Measurements from ENCODE around the gene DHRS7C. TPM values are rescaled to one million over a fixed set of nuclear protein-coding genes. Genes with fewer than 3 reads are reported as not detected.

Gene DHRS7C
- total RNA-seq, 1 donor from 2014 or later, result not detected

DNA sequence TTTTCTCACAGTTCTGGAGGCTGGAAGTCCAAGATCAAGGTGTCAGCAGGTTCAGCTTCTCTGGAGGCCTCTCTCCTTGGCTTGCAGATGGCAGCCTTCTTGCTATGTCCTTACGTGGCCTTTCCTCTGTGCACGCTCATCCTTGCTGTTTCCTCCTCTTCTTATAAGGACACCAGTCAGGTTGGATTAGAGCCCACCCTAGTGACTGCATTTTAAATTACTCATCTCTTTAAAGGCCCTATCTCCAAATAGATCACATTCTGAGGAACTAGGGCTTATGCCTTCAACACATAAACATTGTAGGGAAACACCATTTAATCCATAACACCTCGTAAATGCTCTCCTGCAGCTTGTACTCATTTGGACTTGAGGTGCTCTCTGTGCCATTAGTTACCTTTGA lies 36.3 kb downstream of the DHRS7C start:
- TF ChIP-seq, protein P1, sequence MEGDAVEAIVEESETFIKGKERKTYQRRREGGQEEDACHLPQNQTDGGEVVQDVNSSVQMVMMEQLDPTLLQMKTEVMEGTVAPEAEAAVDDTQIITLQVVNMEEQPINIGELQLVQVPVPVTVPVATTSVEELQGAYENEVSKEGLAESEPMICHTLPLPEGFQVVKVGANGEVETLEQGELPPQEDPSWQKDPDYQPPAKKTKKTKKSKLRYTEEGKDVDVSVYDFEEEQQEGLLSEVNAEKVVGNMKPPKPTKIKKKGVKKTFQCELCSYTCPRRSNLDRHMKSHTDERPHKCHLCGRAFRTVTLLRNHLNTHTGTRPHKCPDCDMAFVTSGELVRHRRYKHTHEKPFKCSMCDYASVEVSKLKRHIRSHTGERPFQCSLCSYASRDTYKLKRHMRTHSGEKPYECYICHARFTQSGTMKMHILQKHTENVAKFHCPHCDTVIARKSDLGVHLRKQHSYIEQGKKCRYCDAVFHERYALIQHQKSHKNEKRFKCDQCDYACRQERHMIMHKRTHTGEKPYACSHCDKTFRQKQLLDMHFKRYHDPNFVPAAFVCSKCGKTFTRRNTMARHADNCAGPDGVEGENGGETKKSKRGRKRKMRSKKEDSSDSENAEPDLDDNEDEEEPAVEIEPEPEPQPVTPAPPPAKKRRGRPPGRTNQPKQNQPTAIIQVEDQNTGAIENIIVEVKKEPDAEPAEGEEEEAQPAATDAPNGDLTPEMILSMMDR (IDR thresholded peaks at IDR 0.05; ENCODE audit: insufficient read depth, low read length, severe bottlenecking), result no peak
- peaks cover 2% of the 10 kb centered on the region for H3K27me3 ChIP-seq (ENCODE audit: control insufficient read depth, insufficient read depth, low read length)
- DNase-seq (ENCODE audit: low read depth) (no peak), FAIRE-seq (no peak)
- no peak overlapping the region for H3K4me3 ChIP-seq (ENCODE audit: low read depth, low read length)
- no peaks in the 10 kb centered on the region for H3K36me3 ChIP-seq (ENCODE audit: control insufficient read depth, insufficient read depth, low read length)

DNA sequence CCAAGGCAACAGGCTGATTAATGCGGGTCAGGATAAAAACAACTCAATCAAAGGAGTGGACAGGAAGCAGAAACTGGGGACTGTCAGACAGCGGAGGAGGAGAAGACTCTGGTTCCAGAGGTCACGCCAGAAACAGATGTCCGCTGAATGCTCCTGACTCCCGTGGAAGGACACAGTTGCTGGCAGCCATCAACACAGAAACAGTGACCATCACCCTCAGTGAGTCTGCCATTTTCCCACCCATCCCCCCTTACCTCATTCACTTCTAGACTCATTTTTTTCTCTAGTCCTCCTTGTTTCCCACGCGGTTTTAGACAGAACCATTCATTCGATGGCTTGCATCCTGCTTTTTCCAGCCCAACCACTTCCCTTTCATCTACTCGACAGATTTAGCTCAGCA lies 40.9 kb downstream of the DHRS7C start:
- FAIRE-seq (no peak), DNase-seq (ENCODE audit: low read depth) (no peak)
- H3K27me3 ChIP-seq (ENCODE audit: control insufficient read depth, insufficient read depth, low read length), result peaks cover 2% of the 10 kb centered on the region
- no peaks in the 10 kb centered on the region for H3K36me3 ChIP-seq (ENCODE audit: control insufficient read depth, insufficient read depth, low read length)
- TF ChIP-seq, protein P1 (IDR thresholded peaks at IDR 0.05; ENCODE audit: insufficient read depth, low read length, severe bottlenecking), result no peak
- H3K4me3 ChIP-seq (ENCODE audit: low read depth, low read length), result no peak overlapping the region

DNA sequence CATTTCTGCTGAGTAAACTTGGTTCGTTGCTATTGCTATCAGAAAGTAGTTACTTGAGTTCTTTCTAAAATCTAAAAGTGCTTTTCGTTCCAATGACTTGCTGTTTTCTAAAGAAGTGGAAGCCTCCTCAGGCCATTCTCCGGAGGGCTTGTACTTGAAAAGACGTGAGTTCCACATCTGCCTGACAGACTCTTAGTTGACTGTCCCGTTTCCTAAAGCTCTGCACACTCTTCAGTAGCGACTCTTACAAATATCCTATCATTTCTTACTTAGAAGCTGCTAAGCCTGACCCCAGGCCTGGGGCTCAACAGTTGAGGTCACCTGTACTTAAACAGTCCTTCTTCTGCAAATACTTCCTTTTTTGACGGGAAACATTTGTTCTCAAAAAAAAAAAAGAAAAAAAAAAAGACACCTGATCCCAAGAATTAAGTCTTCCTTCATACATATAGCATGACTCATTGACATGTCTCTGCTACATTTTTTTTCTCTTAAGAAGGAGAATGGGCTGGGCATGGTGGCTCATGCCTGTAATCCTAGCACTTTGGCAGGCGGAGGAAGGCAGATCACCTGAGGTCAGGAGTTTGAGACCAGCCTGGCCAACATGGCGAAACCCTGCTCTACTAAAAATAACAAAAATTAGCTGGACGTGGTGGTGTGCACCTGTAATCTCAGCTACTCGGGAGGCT lies 61.5 kb downstream of the DHRS7C start:
- no peaks in the 10 kb centered on the region for H3K27me3 ChIP-seq (ENCODE audit: control insufficient read depth, insufficient read depth, low read length)
- no peak overlapping the region for H3K4me3 ChIP-seq (ENCODE audit: low read depth, low read length)
- TF ChIP-seq, protein P1 (IDR thresholded peaks at IDR 0.05; ENCODE audit: insufficient read depth, low read length, severe bottlenecking), result no peak
- DNase-seq (ENCODE audit: low read depth), result peak; percentile 85
- peaks cover 8% of the 10 kb centered on the region for H3K36me3 ChIP-seq (ENCODE audit: control insufficient read depth, insufficient read depth, low read length)
- FAIRE-seq, result no peak

DNA sequence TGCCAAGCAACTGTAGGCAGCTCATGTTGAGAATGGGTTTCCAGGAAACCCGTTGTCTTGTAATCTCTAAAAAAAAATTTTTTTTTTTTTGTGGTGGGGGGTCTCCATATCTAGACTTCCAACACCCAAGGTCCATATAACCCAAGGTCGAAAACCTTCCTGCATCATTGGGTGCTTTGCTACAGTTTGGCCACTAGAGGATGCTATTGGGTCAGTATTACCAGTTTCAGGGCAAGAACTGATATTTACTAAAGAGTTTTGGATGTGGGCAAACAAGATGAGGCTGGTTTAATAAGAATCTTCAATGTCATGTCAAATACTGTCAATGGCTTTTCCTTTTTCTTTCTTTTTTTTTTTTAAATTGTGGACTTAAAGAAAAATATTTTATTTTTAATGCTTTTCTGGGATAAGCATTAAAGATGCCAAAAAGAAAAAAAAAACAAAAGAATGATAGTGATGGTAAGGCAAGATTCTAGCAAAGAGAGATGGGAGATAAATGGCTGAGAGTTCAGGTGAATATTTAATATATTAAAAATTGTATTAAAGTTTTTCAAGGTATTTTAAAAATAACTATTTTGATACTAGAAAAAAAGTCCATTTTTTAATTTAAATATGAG lies 62.2 kb downstream of the DHRS7C start:
- DNase-seq (ENCODE audit: low read depth) (peak; percentile 59), FAIRE-seq (no peak)
- no peaks in the 10 kb centered on the region for H3K27me3 ChIP-seq (ENCODE audit: control insufficient read depth, insufficient read depth, low read length)
- no peak overlapping the region for H3K4me3 ChIP-seq (ENCODE audit: low read depth, low read length)
- H3K36me3 ChIP-seq (ENCODE audit: control insufficient read depth, insufficient read depth, low read length), result peaks cover 8% of the 10 kb centered on the region
- TF ChIP-seq, protein P1 (IDR thresholded peaks at IDR 0.05; ENCODE audit: insufficient read depth, low read length, severe bottlenecking), result peak; percentile 88

DNA sequence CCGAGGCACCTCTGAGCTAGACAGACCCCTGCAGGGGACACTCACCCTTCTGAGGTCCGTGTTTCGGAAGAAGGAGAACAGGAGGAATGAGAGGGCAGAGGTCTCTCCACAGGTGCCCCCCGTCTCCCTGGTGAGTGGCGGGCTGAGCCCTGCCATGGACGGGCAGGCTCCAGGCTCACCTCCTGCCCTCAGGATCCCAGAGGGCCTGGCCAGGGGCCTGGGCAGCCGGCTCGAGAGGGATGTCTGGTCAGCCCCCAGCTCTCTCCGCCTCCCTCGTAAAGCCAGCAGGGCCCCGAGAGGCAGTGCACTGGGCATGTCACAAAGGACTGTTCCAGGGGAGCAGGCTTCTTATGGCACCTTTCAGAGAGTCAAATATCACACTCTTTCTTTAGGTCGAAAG lies 62.8 kb downstream of the DHRS7C start:
- FAIRE-seq (no peak), DNase-seq (ENCODE audit: low read depth) (no peak)
- H3K27me3 ChIP-seq (ENCODE audit: control insufficient read depth, insufficient read depth, low read length), result no peaks in the 10 kb centered on the region
- H3K4me3 ChIP-seq (ENCODE audit: low read depth, low read length), result no peak overlapping the region
- TF ChIP-seq, protein P1 (IDR thresholded peaks at IDR 0.05; ENCODE audit: insufficient read depth, low read length, severe bottlenecking), result no peak
- peaks cover 11% of the 10 kb centered on the region for H3K36me3 ChIP-seq (ENCODE audit: control insufficient read depth, insufficient read depth, low read length)
